Measurements from ENCODE around the gene CTRB2.
"Not testable (repeated sequence)": the region's sequence is repeated elsewhere in the genome, so short reads cannot be mapped to it uniquely, and the experiment has no call there.

The CTRB2 gene

GRCh38 chr16:75205961-75206748 lies 806 bp downstream of the CTRB2 start:
- DNase-seq = not testable (repeated sequence)

- DNase-seq = not testable (repeated sequence)
Observed at GRCh38 chr16:75205438-75205837, 1.5 kb downstream of the CTRB2 start.

DNA sequence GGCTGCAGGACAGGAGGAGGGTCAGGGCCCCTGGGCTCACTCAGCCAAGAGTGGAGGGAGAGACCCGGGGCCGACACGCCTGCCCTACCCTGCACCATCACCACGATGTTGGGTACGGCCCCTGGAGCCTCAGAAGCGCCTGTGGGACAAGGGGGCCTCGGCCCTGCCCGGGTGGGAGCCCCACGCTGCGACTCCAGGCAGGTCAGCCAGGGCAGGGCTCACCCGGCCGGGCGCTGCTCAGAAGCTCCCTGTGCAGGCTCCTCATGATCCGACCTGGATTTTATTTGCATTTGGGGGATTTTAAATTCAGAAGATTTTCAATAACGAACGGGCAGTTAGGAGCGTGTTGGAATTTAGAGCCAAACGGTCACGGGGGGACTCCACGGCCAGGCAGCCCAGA lies 2.1 kb downstream of the CTRB2 start:
- not testable (repeated sequence) for DNase-seq

DNA sequence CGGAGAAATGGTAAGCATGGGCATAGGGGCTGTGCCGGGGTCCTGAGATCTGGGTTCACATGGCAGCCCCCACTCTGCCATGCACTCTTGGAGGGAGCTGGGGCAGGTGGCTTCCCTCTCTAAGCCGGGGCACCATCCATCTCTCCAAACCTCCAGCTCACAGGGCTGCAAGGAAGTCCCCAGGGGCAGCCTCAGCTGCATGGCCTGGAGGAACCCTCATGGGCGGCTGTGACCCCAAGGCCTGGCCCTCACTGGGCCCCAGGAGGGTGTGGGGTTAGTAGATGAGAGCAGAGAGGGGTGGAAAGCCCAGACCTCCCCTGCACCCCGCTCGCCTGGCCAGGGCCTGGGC lies 2.6 kb downstream of the CTRB2 start:
- no peak for DNase-seq

- no peak for DNase-seq
Observed at GRCh38 chr16:75203667-75204409, 3.1 kb downstream of the CTRB2 start.

DNA sequence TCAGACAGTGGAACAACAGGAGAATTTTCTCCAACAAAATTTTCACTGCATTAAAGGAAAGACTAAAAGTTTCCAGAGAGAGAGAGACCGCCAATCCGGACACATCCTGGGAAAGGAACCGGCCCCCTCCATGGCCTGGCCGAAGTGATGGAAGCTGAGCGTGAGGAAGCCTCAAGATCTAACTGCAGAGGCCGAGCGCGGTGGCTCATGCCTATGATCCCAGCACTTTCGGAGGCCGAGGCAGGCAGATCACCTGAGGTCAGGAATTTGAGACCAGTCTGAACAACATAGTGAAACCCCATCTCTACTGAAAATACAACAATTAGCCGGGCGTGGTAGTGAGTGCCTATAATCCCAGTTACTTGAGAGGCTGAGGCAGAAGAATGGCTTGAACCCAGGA lies 3.9 kb downstream of the CTRB2 start:
- no peak for DNase-seq

DNA sequence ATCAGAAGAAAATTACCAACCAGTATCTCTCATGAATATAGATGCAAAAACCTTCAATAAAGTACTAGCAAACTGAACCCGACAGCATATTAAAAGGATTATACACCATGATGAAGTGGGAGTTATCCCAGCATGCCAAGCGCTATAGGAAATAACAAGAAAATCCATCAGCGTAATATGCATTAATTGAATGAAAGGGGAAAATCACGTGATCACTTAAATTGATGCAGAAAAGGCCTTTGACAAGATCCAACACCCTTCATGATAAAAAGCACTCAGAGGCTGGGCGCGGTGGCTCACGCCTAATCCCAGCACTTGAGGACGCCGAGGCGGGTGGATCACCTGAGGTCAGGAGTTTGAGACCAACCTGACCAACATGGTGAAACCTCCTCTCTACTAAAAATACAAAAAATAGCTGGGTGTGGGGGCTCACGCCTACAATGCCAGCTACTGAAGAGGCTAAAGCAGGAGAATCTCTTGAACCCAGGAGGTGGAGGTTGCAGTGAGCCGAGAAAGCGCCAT lies 4.8 kb downstream of the CTRB2 start:
- DNase-seq = no peak

- DNase-seq = no peak
Observed at GRCh38 chr16:75198135-75198600, 8.8 kb downstream of the CTRB2 start.

DNA sequence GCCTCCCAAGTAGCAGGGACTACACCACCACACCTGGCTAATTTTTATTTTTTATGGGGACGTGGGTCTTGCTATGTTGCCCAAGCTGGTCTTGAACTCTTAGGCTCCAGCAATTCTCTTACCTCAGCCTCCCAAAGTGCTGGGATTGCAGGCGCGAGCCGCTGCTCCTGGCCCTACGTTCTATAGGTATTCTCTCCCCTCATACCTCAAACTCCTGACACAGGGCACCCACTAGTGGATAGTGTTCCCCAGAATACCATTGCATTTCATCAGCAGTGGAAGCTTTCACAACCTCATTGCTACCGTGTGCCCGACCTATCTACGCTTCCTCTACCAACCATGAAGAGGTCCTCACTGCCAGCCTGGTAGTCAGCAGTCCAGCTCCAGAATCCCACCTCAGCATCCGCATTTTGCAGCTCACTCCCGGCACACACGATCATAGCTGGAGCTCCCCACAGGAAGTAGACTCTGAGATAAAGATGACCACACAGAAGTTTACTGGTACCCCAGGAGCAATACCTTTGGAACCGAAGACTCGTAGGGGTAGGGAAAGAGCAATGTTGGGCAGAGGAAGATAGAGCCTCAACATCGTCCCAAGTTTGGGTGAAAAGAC lies 9.3 kb downstream of the CTRB2 start:
- DNase-seq = no peak

GRCh38 chr16:75196836-75197235 lies 10.1 kb downstream of the CTRB2 start:
- DNase-seq = no peak

- DNase-seq = no peak
Observed at GRCh38 chr16:75195811-75196790, 10.9 kb downstream of the CTRB2 start.

DNA sequence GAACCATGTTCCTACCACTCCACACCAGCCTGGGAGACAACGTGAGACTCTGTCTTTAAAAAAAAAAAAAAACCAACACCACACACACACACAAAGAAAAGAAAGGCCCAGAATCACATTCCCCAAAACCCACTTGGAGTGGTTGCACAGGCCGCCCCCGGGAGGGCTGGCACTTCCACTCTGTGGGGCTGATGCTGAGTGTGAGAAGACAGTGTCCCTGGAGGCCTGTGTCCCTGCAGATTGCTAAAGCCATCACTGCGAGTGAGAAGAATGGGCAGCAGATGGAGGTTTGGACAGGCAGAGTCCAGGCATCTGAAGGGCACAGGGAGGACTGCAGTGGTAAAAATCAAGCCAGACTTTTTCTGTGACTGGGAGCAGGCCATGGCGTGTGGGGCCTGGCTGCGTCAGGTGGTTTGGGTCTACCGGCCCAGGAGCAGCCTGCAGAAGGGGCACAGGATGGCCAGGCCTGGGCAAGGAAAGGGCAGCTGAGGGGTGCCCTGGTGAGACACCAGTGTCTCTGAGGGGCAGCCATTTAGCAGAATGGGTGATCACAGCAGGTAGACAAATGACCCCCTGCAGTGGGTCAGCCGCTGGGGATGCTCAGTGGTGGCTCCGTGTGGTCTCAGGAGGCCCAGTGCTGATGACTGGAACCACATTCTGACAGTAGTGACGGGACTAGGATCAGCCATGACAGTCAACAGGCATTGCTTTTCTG lies 13.1 kb downstream of the CTRB2 start:
- no peak for DNase-seq

- no peak for DNase-seq
Observed at GRCh38 chr16:75193265-75193650, 13.7 kb downstream of the CTRB2 start.

- DNase-seq = no peak
Observed at GRCh38 chr16:75192606-75193264, 14.2 kb downstream of the CTRB2 start.

GRCh38 chr16:75189638-75190245 lies 17.2 kb downstream of the CTRB2 start:
- no peak for DNase-seq

GRCh38 chr16:75188832-75189477 lies 18.0 kb downstream of the CTRB2 start:
- DNase-seq = no peak

GRCh38 chr16:75181630-75182029 lies 25.3 kb downstream of the CTRB2 start:
- no peak for DNase-seq

DNA sequence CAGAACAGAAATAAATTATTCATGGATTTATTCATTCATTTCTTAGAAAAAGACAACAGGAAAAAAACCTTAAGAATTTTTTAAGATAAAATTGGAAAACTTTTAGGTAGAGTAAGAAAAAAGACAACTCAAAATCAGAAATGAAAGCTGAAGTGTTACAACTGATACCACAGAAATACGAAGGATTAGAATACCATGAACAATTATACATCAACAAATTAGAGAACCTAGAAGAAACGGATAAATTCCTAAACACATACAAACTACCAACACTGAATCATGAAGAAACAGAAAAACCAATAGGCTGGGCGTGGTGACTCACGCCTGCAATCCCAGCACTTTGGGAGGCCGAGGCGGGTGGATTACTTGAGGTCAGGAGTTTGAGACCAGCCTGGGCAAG lies 27.8 kb downstream of the CTRB2 start:
- DNase-seq = no peak

GRCh38 chr16:75176926-75177325 lies 30.0 kb downstream of the CTRB2 start:
- no peak for DNase-seq
